ENCODE results near the gene MAGOHB. TPM values are rescaled to one million over a fixed set of nuclear protein-coding genes. Genes with fewer than 3 reads are reported as not detected.
A peak's percentile ranks its signal among the peaks of the same experiment; 100 is the strongest.

Gene MAGOHB
- total RNA-seq, 4 donors from 2014 or later = 7.7 to 28.9 (median 9.8) TPM

- peaks cover 0 to 10% (median 2%) of the 10 kb centered on the region in 4 donors for H3K9me3 ChIP-seq
- H3K27me3 ChIP-seq = no peaks in the 10 kb centered on the region
- peak overlapping the region in 2 of 4 donors; percentile 61 to 75 for H3K27ac ChIP-seq
- H3K4me3 ChIP-seq = no peak overlapping the region
- peaks cover 0 to 27% (median 2%) of the 10 kb centered on the region in 4 donors for H3K4me1 ChIP-seq
- TF ChIP-seq POLR2A (IDR thresholded peaks at IDR 0.05) = no peak
- no peak for TF ChIP-seq CTCF (IDR thresholded peaks at IDR 0.05)
- peaks cover 0 to 3% (median 0%) of the 10 kb centered on the region in 3 donors for H3K36me3 ChIP-seq
- peak in 1 of 3 donors; percentile 70 for DNase-seq
Measured at GRCh38 chr12:10641735-10642500, 28.5 kb upstream of the MAGOHB start.

GRCh38 chr12:10638728-10639127 lies 25.3 kb upstream of the MAGOHB start:
- Histone ChIP-seq H3K27ac (peak overlapping the region in 2 of 4 donors; percentile 10 to 13), H3K9me3 (no peaks in the 10 kb centered on the region), H3K4me3 (no peak overlapping the region), H3K27me3 (no peaks in the 10 kb centered on the region), H3K36me3 (no peaks in the 10 kb centered on the region), H3K4me1 (peaks cover 0 to 30% (median 2%) of the 10 kb centered on the region in 4 donors)
- no peak for TF ChIP-seq POLR2A (IDR thresholded peaks at IDR 0.05)
- TF ChIP-seq CTCF (IDR thresholded peaks at IDR 0.05) = no peak
- DNase-seq = peak in 1 of 3 donors; percentile 50

GRCh38 chr12:10636611-10637010 lies 23.2 kb upstream of the MAGOHB start:
- Histone ChIP-seq H3K36me3 (no peaks in the 10 kb centered on the region), H3K4me3 (no peak overlapping the region), H3K27ac (peak overlapping the region in 1 of 4 donors; percentile 27), H3K4me1 (peaks cover 0 to 29% (median 2%) of the 10 kb centered on the region in 4 donors), H3K27me3 (no peaks in the 10 kb centered on the region), H3K9me3 (no peaks in the 10 kb centered on the region)
- DNase-seq = no peak
- TF ChIP-seq POLR2A (IDR thresholded peaks at IDR 0.05) (no peak), CTCF (IDR thresholded peaks at IDR 0.05) (no peak)

GRCh38 chr12:10636124-10636523 lies 22.7 kb upstream of the MAGOHB start:
- Histone ChIP-seq H3K27ac (peak overlapping the region in 1 of 4 donors; percentile 3), H3K27me3 (no peaks in the 10 kb centered on the region), H3K9me3 (no peaks in the 10 kb centered on the region), H3K4me3 (no peak overlapping the region), H3K4me1 (peaks cover 0 to 24% (median 2%) of the 10 kb centered on the region in 4 donors), H3K36me3 (no peaks in the 10 kb centered on the region)
- DNase-seq = no peak
- TF ChIP-seq CTCF (IDR thresholded peaks at IDR 0.05) = no peak
- TF ChIP-seq POLR2A (IDR thresholded peaks at IDR 0.05) = no peak

GRCh38 chr12:10635306-10635705 lies 21.9 kb upstream of the MAGOHB start:
- Histone ChIP-seq H3K9me3 (no peaks in the 10 kb centered on the region), H3K27ac (no peak overlapping the region), H3K27me3 (no peaks in the 10 kb centered on the region), H3K4me1 (peaks cover 0 to 22% (median 2%) of the 10 kb centered on the region in 4 donors), H3K4me3 (no peak overlapping the region), H3K36me3 (no peaks in the 10 kb centered on the region)
- no peak for TF ChIP-seq CTCF (IDR thresholded peaks at IDR 0.05)
- no peak for TF ChIP-seq POLR2A (IDR thresholded peaks at IDR 0.05)
- DNase-seq = no peak

Measured in Peyer's patch (tissue), 4 donors.